Tibial nerve (tissue), 4 donors: ENCODE data around the gene CEACAM1. TPM values are rescaled to one million over a fixed set of nuclear protein-coding genes. Genes with fewer than 3 reads are reported as not detected.

Source experiments
- DNase-seq, 2 donors: peaks; one replicate each; pipeline ENCODE4 v3.0.0-alpha.2; 2019; ENCODE audit warnings: low spot score in 2 of 2
- H3K27ac ChIP-seq, 4 donors: fragments of 200-600 bp; sonication (generic) in 3 of 4; one replicate each; pipeline ENCODE4 v1.5.1; 2017 to 2019; ENCODE audit warnings: mild to moderate bottlenecking in 1 of 4
- H3K27me3 ChIP-seq, 2 donors: fragments of 200-600 bp; sonication (generic) in 1 of 2; one replicate each; pipeline versions ENCODE4 v1.5.1 to v1.6.0; 2017 to 2019
- H3K36me3 ChIP-seq, 3 donors: fragments of 200-600 bp; sonication (generic); one replicate each; pipeline ENCODE4 v1.5.1; 2018 to 2019
- H3K4me1 ChIP-seq, 4 donors: fragments of 200-600 bp; sonication (generic) in 3 of 4; one replicate each; pipeline ENCODE4 v1.5.1; 2017 to 2019
- H3K4me3 ChIP-seq, 4 donors: fragments of 200-600 bp; sonication (generic) in 3 of 4; one replicate each; pipeline ENCODE4 v1.5.1; 2017 to 2019; ENCODE audit warnings: mild to moderate bottlenecking in 1 of 4, moderate library complexity in 1 of 4
- H3K9me3 ChIP-seq, 4 donors: fragments of 200-600 bp; sonication (generic) in 3 of 4; one replicate each; pipeline ENCODE4 v1.5.1; 2017 to 2019
- EP300 ChIP-seq, 2 donors: sonication (generic); formaldehyde crosslinking; IDR thresholded peaks; one replicate each; pipeline ENCODE4 v1.6.1; 2017; ENCODE audit warnings: antibody characterized with exemption in 2 of 2, mild to moderate bottlenecking in 1 of 2
- POLR2A ChIP-seq, 2 donors: fragments of 450-650 bp; IDR thresholded peaks; one replicate each; pipeline ENCODE4 v1.6.1; 2017; ENCODE audit warnings: antibody characterized with exemption in 2 of 2, mild to moderate bottlenecking in 2 of 2, moderate library complexity in 2 of 2
- WGBS, 2 donors: methylation state at CpG; one replicate each; pipeline ENCODE4 v1.1.5; 2018; 5-methylcytosine and 5-hydroxymethylcytosine counted together
- total RNA-seq, 4 donors: library from RNA; depleted of rRNA; stranded (reverse); fragments of >200 nt; gene quantifications; one replicate each; pipeline ENCODE4 v1.1.0, GENCODE V29; 2016
- TF ChIP-seq, protein P1 (sequence below), 5 experiments: fragments of 200-600 bp in 3 of 5; fragments of 450-650 bp in 2 of 5; sonication (generic) in 3 of 5; IDR thresholded peaks; one replicate each; pipeline ENCODE4 v1.5.1; 2016 to 2019; ENCODE audit warnings: antibody characterized with exemption in 5 of 5, mild to moderate bottlenecking in 3 of 5, moderate library complexity in 2 of 5

CEACAM1 gene
- total RNA-seq, 4 donors from 2014 or later = 0.66 TPM; not detected in 3

DNA sequence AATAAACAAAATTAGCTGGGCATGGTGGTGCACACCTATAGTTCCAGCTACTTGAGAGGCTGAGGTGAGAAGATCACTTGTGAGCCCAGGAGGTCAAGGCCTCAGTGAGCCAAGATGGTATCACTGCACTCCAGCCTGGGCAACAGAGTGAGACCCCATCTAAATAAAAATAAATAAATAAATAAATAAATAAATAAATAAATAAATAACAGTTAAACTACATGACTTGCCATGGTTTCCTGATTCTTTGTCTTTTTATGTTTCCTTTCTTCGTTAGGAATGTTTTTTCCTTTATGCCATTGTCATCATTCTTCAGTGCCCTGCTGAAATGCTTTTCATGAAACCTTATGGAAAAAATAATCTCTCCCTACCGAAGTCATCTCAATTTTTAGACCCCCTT is 50.3 kb downstream of the CEACAM1 start:
- 90 to 93% methylated on average over 2 of the region's 2 CpGs for WGBS, 2 donors
- DNase-seq = no peak
- TF ChIP-seq, protein P1, sequence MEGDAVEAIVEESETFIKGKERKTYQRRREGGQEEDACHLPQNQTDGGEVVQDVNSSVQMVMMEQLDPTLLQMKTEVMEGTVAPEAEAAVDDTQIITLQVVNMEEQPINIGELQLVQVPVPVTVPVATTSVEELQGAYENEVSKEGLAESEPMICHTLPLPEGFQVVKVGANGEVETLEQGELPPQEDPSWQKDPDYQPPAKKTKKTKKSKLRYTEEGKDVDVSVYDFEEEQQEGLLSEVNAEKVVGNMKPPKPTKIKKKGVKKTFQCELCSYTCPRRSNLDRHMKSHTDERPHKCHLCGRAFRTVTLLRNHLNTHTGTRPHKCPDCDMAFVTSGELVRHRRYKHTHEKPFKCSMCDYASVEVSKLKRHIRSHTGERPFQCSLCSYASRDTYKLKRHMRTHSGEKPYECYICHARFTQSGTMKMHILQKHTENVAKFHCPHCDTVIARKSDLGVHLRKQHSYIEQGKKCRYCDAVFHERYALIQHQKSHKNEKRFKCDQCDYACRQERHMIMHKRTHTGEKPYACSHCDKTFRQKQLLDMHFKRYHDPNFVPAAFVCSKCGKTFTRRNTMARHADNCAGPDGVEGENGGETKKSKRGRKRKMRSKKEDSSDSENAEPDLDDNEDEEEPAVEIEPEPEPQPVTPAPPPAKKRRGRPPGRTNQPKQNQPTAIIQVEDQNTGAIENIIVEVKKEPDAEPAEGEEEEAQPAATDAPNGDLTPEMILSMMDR (IDR thresholded peaks at IDR 0.05) = no peak
- TF ChIP-seq EP300 (IDR thresholded peaks at IDR 0.05) (no peak), POLR2A (IDR thresholded peaks at IDR 0.05) (no peak)
- Histone ChIP-seq H3K4me1 (peaks cover 0 to 7% (median 0%) of the 10 kb centered on the region in 4 donors), H3K9me3 (no peaks in the 10 kb centered on the region), H3K27me3 (no peaks in the 10 kb centered on the region), H3K36me3 (no peaks in the 10 kb centered on the region), H3K27ac (no peak overlapping the region), H3K4me3 (no peak overlapping the region)

DNA sequence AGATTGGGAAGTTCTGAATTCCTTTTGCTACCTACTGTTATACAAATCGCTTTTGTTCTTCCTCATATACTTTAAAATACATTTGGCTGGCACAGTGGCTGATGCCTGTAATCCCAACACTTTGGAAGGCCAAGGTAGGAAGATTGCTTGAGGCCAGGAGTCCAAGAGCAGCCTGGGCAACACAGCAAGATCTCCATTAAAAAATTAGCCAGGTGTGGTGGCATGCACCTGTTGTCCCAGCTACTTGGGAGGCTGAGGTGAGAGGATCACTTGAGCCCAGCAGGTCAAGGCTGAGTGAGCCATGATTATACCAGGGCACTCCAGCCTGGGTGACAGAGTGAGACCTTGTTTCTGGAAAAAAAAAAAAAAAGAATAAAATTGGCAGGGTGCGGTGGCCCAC is 51.2 kb downstream of the CEACAM1 start:
- Histone ChIP-seq H3K27ac (no peak overlapping the region), H3K27me3 (no peaks in the 10 kb centered on the region), H3K36me3 (no peaks in the 10 kb centered on the region), H3K4me3 (no peak overlapping the region), H3K9me3 (no peaks in the 10 kb centered on the region), H3K4me1 (peaks cover 0 to 7% (median 0%) of the 10 kb centered on the region in 4 donors)
- DNase-seq = no peak
- 94 to 100% methylated on average over 2 of the region's 2 CpGs for WGBS, 2 donors
- TF ChIP-seq, protein P1 (IDR thresholded peaks at IDR 0.05) = no peak
- TF ChIP-seq POLR2A (IDR thresholded peaks at IDR 0.05) (no peak), EP300 (IDR thresholded peaks at IDR 0.05) (no peak)

DNA sequence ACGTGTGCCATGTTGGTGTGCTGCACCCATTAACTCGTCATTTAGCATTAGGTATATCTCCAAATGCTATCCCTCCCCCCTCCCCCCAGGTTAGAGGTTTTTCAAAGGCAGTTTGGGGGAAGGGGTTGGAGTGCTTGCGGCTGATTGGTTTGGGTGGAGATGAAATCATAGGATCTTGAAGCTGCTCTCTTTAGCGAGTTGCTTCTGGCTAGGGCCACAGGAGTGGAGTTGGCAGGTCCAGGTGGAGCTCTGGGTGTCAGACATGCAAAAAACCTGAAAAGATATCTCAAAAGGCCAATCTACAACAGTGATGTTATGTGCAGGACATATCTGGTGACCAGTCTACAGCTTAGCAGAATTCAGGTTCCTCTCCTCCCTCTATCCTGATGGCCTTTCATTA is 52.9 kb downstream of the CEACAM1 start:
- Histone ChIP-seq H3K4me1 (peaks cover 0 to 3% (median 0%) of the 10 kb centered on the region in 4 donors), H3K27me3 (no peaks in the 10 kb centered on the region), H3K4me3 (no peak overlapping the region), H3K9me3 (no peaks in the 10 kb centered on the region), H3K27ac (no peak overlapping the region), H3K36me3 (no peaks in the 10 kb centered on the region)
- TF ChIP-seq, protein P1 (IDR thresholded peaks at IDR 0.05) = no peak
- TF ChIP-seq POLR2A (IDR thresholded peaks at IDR 0.05) = no peak
- TF ChIP-seq EP300 (IDR thresholded peaks at IDR 0.05) = no peak
- 78 to 89% methylated on average over 4 of the region's 4 CpGs for WGBS, 2 donors
- DNase-seq = no peak

DNA sequence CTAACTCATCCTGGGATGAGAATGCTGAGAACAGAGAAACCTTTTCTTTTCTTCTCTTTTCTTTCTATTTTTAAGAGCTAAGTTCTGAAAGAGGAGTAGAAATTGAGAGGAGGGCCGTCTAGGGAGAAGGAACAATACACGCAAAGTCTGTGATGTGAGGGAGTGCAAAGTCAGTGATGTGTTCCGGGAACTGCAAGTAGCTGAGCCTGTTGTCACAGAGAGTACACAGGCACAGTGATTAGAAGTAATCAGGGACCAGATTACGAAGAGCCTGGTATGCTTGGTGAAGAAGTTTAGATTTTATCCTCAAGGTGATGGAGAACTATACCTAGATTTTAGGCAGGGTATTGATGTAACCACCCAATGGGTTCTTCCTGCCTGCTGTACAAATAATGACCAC is 53.5 kb downstream of the CEACAM1 start:
- TF ChIP-seq EP300 (IDR thresholded peaks at IDR 0.05) (no peak), POLR2A (IDR thresholded peaks at IDR 0.05) (no peak)
- TF ChIP-seq, protein P1 (IDR thresholded peaks at IDR 0.05) = no peak
- DNase-seq = no peak
- no peak overlapping the region for H3K4me3 ChIP-seq
- peak overlapping the region in 1 of 4 donors; percentile 46 for H3K27ac ChIP-seq
- no peaks in the 10 kb centered on the region for H3K9me3 ChIP-seq
- H3K27me3 ChIP-seq = no peaks in the 10 kb centered on the region
- H3K4me1 ChIP-seq = peaks cover 0 to 3% (median 0%) of the 10 kb centered on the region in 4 donors
- H3K36me3 ChIP-seq = no peaks in the 10 kb centered on the region
- 39 to 49% methylated on average over 4 of the region's 4 CpGs for WGBS, 2 donors

DNA sequence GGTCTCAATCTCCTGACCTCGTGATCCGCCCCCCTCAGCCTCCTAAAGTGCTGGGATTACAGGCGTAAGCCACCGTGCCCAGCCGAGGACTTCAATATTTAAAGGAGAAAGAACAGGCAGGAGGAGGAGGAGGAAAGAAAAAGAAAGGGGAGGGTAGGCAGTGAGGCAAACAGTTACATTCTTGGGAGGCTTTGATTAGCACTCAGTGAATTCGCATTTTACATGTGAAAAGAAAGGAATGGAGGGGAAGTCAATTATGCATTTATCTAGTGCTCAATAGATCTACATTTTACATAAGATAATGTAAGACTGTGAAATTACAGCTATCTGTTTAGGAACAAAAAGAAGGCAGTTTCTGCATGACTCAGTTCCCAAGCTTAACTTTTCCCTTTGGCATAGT is 54.6 kb downstream of the CEACAM1 start:
- Histone ChIP-seq H3K27ac (no peak overlapping the region), H3K4me3 (no peak overlapping the region), H3K36me3 (no peaks in the 10 kb centered on the region), H3K9me3 (no peaks in the 10 kb centered on the region), H3K27me3 (no peaks in the 10 kb centered on the region), H3K4me1 (peaks cover 0 to 6% (median 0%) of the 10 kb centered on the region in 4 donors)
- TF ChIP-seq, protein P1 (IDR thresholded peaks at IDR 0.05) = no peak
- TF ChIP-seq EP300 (IDR thresholded peaks at IDR 0.05) (no peak), POLR2A (IDR thresholded peaks at IDR 0.05) (no peak)
- DNase-seq = no peak
- WGBS, 2 donors = 38 to 51% methylated on average over 6 of the region's 6 CpGs
